Omental fat pad (tissue), 4 donors: ENCODE data around the gene DAZ3. TPM values are rescaled to one million over a fixed set of nuclear protein-coding genes. Genes with fewer than 3 reads are reported as not detected.
"Not testable (repeated sequence)": the region's sequence is repeated elsewhere in the genome, so short reads cannot be mapped to it uniquely, and the experiment has no call there.

Source experiments
- ATAC-seq: fragments of 150-250 bp; one replicate; pipeline ENCODE4 v1.9.1; 2016; ENCODE audit warnings: mild to moderate bottlenecking, moderate library complexity; ENCODE audit not compliant: low FRiP score
- DNase-seq: peaks from one replicate; pipeline ENCODE4 v3.0.0-alpha.2; 2019; ENCODE audit warnings: low spot score
- total RNA-seq, 4 donors: library from RNA; depleted of rRNA; stranded (reverse); fragments of >200 nt; gene quantifications; one replicate each; pipeline ENCODE4 v1.1.0, GENCODE V29; 2016

DAZ3 gene, protein sequence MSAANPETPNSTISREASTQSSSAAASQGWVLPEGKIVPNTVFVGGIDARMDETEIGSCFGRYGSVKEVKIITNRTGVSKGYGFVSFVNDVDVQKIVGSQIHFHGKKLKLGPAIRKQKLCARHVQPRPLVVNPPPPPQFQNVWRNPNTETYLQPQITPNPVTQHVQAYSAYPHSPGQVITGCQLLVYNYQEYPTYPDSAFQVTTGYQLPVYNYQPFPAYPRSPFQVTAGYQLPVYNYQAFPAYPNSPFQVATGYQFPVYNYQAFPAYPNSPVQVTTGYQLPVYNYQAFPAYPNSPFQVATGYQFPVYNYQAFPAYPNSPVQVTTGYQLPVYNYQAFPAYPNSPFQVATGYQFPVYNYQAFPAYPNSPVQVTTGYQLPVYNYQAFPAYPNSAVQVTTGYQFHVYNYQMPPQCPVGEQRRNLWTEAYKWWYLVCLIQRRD
- not detected for total RNA-seq

- not testable (repeated sequence) for ATAC-seq, DNase-seq
Measured at GRCh38 chrY:24813293-24813692, at the start of gene DAZ3. Gene DAZ3, minus strand, starts transcription at chrY:24813393. Its CDS starts 208 bp downstream, at chrY:24813185.

DNA sequence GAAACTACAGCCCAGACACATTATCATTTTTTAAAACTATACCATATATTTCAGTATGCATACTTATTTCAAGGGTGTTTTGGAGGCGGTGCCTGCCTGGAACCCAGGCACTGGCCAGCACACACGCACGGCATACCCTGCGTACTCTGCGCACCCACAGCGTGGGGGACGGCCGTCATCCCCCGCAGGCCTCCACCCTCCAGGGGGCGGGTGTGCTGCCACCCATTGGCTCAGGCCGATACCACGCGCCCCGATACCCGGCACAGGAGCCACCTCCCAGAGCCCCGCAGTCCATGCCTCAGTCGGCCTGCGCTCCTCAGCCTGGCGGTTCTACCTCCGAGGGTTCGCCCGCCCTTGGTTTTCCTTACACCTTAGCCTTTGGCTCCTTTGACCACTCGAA, 20.4 kb upstream of the DAZ3 start, which contains the start of gene DAZ4:
Gene DAZ4 (plus strand): TSS at position 301 of the 400 bp plus-strand sequence. CDS start 208 bp downstream, outside the sequence.
- ATAC-seq, DNase-seq: not testable (repeated sequence)

GRCh38 chrY:24825069-24825468, 11.9 kb upstream of the DAZ3 start:
- DNase-seq, ATAC-seq: not testable (repeated sequence)

GRCh38 chrY:24824184-24824879, 11.1 kb upstream of the DAZ3 start:
- not testable (repeated sequence) for ATAC-seq, DNase-seq

- DNase-seq, ATAC-seq: not testable (repeated sequence)
Measured at GRCh38 chrY:24821836-24822235, 8.6 kb upstream of the DAZ3 start.

Other genes with a start within 250 kb of the DAZ3 start
- not detected for gene BPY2B, start 195.4 kb downstream of the DAZ3 start, total RNA-seq
- gene DAZ4, start 20.5 kb upstream of the DAZ3 start, total RNA-seq, result not detected
- gene BPY2C, start 238.7 kb upstream of the DAZ3 start, total RNA-seq, result not detected